RWPE2 (cell line): Measurements from ENCODE around the gene DTNBP1.

ENCODE experiments used
- ATAC-seq: fragments of 200-7000 bp; cut with Tn5 transposase; 3 replicates; pipeline ENCODE4 v1.9.1; 2021; ENCODE audit warnings: low read depth
- DNase-seq: peaks from one replicate; pipeline ENCODE4 v3.0.0-alpha.2; 2020; ENCODE audit warnings: low spot score
- H3K27ac ChIP-seq: fragments of 450-650 bp; 2 replicates; pipeline ENCODE4 v1.5.1; 2017; ENCODE audit warnings: mild to moderate bottlenecking; ENCODE audit not compliant: poor library complexity, severe bottlenecking
- H3K27me3 ChIP-seq: fragments of 250-450 bp; sonication (Bioruptor Pico); 2 replicates; pipeline ENCODE4 v1.5.1; 2021; ENCODE audit warnings: mild to moderate bottlenecking, moderate library complexity; ENCODE audit not compliant: insufficient read depth, poor library complexity, severe bottlenecking
- H3K36me3 ChIP-seq: fragments of 250-450 bp; sonication (Bioruptor Pico); 2 replicates; pipeline ENCODE4 v1.5.1; 2020; ENCODE audit warnings: low read depth, mild to moderate bottlenecking, moderate library complexity
- H3K4me1 ChIP-seq: fragments of 250-450 bp; sonication (Bioruptor Pico); 2 replicates; pipeline ENCODE4 v1.5.1; 2021; ENCODE audit warnings: mild to moderate bottlenecking, moderate library complexity; ENCODE audit not compliant: insufficient read depth, poor library complexity, severe bottlenecking
- H3K4me3 ChIP-seq: fragments of 250-450 bp; sonication (Bioruptor Pico); 2 replicates; pipeline ENCODE4 v1.5.1; 2021; ENCODE audit warnings: mild to moderate bottlenecking, moderate library complexity; ENCODE audit not compliant: severe bottlenecking
- H3K9me3 ChIP-seq: fragments of 250-450 bp; sonication (Bioruptor Pico); 2 replicates; pipeline ENCODE4 v1.5.1; 2021; ENCODE audit warnings: mild to moderate bottlenecking, moderate library complexity; ENCODE audit not compliant: severe bottlenecking
- TF ChIP-seq, protein P1 (sequence below): fragments of 450-650 bp; IDR thresholded peaks from one replicate; pipeline ENCODE4 v1.5.1; 2017; ENCODE audit warnings: mild to moderate bottlenecking, moderate library complexity; ENCODE audit not compliant: poor library complexity, severe bottlenecking

Gene DTNBP1

DNA sequence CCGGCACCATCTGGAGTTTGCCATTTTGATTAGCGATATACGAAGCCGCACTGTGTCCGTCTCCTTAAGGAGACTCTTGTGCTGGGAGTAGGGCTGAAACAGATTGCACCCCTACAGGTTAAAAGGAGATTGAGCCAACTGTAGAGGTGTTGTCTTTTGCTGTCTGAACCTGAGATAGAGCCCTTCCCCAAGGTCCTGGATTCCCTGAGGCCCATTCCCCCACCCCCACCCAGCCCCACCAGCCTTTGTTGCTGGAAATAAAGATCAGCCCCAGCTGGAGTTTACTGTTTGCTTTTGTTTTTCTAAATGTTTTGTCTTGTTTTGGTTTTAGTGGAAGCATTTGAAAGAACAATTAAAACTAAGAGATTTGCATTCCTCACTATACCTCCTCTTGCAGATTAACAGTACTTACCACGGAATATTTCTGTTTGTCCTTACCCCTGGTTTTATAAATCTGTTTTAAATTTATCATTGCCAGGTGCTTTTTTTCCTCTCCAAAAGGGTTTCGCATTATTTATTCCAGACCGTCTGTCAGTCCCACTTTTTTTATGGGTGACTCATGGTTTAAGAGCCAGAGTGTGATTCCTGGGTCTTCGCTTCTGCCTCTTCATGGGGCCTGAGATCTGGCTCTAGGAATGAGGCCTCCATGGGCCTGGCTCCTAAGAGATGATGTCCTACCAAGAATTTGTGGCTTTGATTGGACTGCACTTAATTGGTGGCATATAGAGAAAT, 169.2 kb downstream of the DTNBP1 start:
- Histone ChIP-seq H3K9me3 (no peaks in the 10 kb centered on the region), H3K27ac (no peak overlapping the region), H3K4me3 (no peak overlapping the region), H3K36me3 (peaks cover 19% of the 10 kb centered on the region), H3K4me1 (peaks cover 8% of the 10 kb centered on the region), H3K27me3 (no peaks in the 10 kb centered on the region)
- ATAC-seq (no peak), DNase-seq (no peak)
- TF ChIP-seq, protein P1, sequence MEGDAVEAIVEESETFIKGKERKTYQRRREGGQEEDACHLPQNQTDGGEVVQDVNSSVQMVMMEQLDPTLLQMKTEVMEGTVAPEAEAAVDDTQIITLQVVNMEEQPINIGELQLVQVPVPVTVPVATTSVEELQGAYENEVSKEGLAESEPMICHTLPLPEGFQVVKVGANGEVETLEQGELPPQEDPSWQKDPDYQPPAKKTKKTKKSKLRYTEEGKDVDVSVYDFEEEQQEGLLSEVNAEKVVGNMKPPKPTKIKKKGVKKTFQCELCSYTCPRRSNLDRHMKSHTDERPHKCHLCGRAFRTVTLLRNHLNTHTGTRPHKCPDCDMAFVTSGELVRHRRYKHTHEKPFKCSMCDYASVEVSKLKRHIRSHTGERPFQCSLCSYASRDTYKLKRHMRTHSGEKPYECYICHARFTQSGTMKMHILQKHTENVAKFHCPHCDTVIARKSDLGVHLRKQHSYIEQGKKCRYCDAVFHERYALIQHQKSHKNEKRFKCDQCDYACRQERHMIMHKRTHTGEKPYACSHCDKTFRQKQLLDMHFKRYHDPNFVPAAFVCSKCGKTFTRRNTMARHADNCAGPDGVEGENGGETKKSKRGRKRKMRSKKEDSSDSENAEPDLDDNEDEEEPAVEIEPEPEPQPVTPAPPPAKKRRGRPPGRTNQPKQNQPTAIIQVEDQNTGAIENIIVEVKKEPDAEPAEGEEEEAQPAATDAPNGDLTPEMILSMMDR, result no peak

DNA sequence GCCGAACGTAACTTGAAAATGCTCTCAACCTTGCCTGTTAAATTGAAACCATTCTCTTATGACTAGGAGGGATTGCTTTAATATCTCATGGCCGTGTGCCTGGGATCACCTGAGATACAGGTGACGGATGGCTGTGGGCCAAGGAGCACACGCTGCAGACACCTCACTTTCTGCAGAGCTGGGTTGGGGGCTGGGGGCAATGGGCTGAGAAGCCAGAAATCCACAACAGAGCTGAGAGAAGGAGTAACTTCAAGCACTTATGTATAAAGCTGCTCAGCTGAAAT, 170.9 kb downstream of the DTNBP1 start:
- no peak overlapping the region for H3K4me3 ChIP-seq
- H3K27me3 ChIP-seq, result no peaks in the 10 kb centered on the region
- DNase-seq, result no peak
- H3K4me1 ChIP-seq, result no peaks in the 10 kb centered on the region
- no peak overlapping the region for H3K27ac ChIP-seq
- peaks cover 23% of the 10 kb centered on the region for H3K36me3 ChIP-seq
- no peaks in the 10 kb centered on the region for H3K9me3 ChIP-seq
- TF ChIP-seq, protein P1, result no peak
- no peak for ATAC-seq

DNA sequence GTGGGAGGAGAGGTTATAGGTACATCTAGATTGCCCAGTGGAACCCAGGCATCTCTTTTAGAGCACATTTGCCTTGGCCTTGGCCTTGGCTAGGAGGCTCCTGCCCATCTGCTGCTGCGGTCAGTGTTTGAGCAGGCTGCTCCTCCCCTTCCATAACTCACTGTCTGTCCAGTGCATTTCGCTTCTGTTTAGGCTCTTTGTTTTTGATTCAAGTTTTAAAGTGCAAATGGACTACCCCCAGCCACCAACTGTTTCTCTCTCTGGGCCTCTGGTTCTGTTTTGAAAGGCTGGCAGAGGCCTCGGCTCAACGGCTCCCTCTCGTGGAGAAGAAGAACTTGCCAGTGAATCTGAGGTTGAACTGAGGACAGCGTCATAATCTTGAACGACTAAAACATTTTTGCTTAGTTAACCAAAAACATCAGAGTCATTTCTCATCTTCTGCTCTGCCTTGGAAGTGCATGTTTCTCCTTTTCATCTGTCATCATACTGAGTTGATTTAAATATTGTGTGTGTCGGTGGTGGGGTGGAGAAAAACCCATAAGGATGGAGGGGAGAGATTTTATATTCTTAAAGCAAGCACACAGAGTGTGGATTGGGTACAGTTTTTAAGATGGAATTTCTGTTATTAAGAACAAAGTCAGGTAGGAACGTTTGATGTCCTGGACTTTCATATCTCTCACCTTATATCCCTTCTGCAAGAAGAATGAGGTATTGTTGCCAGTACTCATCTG, 171.4 kb downstream of the DTNBP1 start:
- no peak overlapping the region for H3K27ac ChIP-seq
- H3K4me3 ChIP-seq, result no peak overlapping the region
- no peak for DNase-seq
- TF ChIP-seq, protein P1, result peak; percentile 97
- peak; percentile 73 for ATAC-seq
- no peaks in the 10 kb centered on the region for H3K9me3 ChIP-seq
- no peaks in the 10 kb centered on the region for H3K4me1 ChIP-seq
- H3K27me3 ChIP-seq, result no peaks in the 10 kb centered on the region
- H3K36me3 ChIP-seq, result peaks cover 19% of the 10 kb centered on the region

DNA sequence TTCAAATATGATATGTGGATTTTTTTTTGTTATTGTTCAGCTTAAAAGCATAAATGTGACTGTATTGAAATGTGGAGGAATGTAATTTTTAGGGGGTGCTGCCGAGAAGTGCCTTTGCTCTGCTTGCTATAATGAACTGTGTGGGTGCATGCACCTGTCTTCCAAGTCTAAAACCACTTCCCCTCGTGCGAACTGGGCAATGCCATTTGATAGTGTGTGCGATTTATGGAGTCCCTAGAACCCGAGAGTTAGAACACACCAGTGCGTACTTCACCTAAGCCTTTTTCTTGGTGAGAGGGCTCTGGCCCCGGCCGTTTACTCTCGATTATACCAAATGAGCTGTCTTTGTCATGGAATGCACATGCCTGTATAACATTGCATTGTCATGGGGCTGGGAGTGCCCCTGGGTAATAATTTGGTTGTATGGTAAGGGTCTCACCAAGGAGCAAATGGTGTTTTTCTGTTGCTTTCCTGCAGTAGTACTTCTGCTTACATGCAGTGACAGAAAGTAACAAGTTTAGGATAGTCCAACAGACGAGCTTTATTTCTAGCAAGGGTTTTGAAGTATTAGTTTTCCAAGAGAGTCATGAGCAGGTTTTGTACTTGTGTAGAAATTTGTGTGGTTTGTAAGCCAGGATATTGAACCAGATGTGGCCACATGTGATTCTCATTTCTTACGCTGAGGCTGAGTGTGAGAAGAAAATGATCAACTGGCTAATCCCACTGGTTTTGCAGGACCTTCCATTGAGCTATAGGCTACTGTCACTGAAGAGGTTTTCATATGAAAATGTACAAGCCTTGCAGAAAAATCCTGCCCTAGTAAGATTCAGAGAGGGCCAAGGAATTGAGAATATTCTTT, 172.4 kb downstream of the DTNBP1 start:
- TF ChIP-seq, protein P1, result no peak
- peaks cover 6% of the 10 kb centered on the region for H3K4me1 ChIP-seq
- H3K27ac ChIP-seq, result no peak overlapping the region
- no peak overlapping the region for H3K4me3 ChIP-seq
- H3K36me3 ChIP-seq, result peaks cover 13% of the 10 kb centered on the region
- ATAC-seq (no peak), DNase-seq (no peak)
- no peaks in the 10 kb centered on the region for H3K27me3 ChIP-seq
- H3K9me3 ChIP-seq, result no peaks in the 10 kb centered on the region
